SK-N-DZ (cell line): ENCODE data around the gene AP1S1.

Experiments
- DNase-seq: peaks from one replicate; pipeline ENCODE4 v3.0.0-alpha.2; 2015; ENCODE audit warnings: low spot score

The AP1S1 gene

DNA sequence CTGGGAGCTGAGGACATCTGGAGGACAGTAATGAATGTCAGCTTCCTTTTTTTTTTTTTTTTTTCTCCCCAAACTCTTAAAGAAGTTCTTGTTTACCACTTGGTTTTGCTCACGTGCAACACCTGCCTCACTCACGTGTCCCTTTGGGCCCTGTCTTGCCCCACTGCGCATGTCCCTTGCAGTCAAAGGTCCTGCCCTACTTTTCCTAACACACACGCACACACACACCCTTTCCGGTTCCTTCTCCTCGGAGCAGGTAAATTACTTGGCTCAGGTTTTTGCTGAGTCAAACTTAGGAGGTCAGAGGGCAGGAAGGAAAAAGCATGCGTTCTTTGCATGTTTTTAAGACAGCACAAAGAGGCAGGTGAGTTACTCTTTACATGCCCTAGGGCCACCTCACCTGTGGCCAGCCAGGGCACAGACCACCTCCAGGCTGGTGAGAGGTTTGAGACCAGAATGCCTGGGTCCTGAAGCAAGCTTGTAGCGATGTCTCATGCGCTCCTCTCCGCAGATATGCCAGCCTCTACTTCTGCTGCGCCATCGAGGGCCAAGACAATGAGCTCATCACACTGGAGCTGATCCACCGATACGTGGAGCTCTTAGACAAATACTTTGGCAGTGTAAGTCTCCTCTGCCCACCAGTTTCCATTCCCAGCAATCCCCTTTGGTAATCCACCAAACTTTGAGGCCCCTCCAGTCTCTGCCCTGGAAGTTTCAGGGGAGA is 2.8 kb downstream of the AP1S1 start:
- no peak for DNase-seq

DNA sequence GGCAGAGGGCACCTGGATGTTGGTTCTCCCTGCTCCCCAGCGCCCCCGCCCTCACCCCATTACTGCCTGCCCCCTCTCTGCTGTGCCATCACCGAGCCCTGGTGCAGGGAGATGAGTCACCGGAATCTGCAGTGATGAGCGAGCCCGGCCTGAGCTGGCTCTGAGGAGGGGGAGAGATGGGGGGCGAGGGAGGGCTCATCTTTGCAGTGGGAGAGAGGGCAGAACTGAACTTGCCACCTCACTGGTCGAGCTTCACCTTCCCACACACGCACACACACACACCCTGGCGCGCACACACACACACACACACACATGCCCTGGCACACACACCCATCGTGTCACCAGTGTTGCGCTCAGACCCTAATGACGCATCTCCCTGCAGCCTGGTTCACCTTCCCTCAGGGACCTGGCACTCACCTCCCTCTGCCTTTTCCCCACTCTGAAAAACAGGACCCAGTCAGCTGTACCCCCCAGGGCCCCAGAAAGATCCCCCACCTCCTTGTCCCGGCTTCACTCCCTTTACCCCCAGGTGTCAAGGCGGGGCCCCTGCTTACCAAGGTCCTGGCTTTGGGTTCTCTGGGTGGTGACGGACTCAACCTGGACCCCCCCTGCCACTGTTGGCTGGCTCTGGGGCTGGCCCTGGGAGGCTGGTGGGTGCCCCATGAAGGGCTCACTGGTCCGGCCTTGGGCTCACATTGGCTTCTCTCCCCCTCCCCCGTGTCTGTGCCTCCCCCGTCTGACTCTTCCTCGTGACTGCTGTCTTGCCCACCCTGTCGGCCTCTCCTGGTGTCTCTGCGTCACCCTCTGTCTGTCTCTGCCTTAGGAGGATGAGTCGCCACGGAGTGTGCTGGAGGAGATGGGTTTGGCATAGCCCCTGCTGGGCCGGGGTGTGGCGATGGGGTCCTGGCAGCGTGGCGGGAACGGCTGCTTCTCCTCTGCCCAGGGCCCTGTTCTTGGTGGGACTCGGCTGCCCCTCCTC is 5.7 kb downstream of the AP1S1 start:
- no peak for DNase-seq

DNA sequence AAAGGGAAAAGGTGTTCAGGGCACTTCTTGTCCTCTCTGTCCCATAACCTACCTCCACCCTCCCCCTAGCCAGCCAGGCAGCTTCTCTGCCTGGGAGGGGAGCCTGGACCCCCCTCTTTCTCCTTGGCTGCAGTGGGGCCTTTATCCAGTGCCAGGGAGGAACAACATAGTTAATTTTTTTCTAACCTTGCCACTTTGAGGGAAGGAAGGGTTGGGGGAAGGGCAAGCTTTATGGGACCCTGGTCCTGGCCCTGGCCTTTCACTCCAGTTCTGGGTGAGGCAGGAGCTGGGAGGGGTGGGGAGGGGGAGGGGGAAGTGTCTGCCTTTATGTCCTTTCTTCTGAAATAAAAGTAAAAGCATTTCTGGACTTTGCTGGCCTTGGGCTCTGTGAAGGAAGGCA is 6.6 kb downstream of the AP1S1 start:
- DNase-seq, result no peak

DNA sequence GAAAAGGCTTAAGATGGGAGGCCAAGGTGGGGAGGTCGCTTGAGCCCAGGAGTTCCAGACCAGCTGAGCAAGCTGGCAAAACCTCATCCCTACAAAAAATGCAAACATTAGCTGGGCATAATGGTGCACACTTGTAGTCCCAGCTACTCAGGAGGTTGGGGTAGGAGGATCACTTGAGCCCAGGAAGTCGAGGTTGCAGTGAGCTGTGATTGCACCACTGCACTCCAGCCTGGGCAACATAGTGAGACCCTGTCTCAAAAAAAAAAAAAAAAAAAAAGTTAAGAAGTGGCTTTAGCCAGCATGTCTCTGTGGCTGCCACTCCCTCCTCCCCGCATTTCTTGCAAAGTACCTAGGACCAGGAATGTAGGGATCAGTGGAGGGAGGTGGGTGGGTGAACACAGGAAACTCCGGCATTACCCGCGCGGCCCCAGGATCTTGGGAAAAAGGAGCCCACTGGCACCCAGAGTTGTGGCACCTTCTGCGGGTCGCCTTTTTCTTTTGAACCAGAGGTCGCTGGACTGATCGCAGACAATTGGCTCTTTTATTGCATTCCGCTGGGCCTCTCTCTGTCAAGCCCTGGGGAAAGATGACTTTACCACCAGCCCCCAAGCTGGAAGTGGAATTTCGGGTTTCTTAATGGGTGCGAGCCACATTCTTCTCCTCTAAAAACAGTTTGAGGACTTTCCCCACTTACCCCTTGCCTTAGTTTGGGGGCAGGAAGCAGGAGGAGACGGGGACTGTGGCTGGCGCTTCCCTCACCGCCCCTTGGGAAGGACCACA is 7.6 kb downstream of the AP1S1 start:
- no peak for DNase-seq

DNA sequence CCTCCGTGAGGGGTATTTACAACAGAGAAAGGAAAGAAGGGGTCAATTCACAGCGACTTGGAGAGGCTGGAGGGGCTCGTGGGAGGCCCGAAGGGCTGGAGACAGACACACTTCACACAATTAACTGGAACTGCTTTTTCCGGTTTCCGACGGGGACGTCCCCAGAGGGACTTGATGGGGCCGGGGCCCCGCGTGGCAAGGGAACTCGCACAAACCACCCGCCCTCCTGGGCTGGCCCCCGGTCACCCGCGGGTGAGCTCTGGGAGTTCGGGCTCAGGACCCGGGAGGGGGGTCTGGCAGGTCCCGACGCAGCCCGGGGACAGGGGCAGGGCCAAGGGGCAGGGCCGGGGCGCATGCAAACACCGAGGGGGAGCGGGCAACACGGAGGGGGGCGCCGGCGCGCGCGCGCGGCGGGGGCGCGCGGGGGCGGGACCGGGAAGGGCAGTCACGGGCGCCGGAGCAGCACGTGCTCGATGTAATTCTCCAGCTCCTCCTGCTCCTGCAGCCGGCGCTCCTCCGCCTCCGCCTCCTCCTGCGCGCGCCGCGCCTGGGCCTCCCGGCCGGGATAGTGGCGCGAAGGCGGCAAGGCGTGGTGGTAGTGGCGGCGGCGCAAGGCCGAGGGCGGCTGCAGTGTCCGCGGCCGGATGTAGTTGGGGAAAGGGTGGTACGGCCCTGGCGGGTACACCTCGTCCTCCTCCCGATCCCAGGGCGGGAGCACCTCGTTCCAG is 8.4 kb downstream of the AP1S1 start:
- peak; percentile 76 for DNase-seq

DNA sequence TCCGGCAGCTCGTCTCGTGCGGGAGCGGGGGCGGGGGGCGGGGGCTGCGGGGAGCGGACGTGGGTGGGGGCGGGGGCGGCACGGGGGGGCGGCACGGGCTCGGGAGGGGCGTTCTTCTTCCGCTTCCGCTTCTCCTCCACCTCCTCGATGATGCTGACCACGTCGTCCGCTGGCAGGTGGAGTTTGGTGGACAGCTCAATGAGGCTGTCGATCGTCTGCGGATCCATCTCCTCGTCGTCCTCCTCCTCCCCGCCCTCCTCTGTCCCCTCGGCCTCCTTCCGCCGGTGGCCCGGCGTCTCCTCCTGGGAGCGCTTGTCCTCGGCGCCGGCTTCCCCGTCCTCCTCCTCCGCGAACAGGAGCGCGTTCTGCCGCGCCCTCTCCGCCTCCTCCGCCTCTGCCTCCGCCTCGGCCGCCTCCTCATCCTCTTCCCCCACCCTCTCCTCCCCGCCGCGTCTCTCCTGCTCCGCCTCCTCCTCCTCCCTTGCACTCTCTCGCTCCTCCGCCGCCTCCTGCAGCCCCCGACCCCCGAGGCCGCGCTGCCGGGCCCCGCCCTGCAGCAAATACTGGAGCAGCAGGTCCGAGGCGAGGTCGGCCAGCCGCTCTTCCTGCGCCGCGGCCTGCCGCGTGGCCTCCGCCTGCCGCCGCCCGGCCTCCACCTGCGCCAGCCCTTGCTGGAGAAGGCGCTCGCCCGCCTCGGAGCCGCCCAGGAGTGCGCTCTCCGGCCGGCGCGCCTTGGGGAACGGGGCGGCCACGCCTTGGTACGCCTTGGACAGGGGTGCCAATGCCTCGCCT is 9.2 kb downstream of the AP1S1 start:
- peak; percentile 69 for DNase-seq

DNA sequence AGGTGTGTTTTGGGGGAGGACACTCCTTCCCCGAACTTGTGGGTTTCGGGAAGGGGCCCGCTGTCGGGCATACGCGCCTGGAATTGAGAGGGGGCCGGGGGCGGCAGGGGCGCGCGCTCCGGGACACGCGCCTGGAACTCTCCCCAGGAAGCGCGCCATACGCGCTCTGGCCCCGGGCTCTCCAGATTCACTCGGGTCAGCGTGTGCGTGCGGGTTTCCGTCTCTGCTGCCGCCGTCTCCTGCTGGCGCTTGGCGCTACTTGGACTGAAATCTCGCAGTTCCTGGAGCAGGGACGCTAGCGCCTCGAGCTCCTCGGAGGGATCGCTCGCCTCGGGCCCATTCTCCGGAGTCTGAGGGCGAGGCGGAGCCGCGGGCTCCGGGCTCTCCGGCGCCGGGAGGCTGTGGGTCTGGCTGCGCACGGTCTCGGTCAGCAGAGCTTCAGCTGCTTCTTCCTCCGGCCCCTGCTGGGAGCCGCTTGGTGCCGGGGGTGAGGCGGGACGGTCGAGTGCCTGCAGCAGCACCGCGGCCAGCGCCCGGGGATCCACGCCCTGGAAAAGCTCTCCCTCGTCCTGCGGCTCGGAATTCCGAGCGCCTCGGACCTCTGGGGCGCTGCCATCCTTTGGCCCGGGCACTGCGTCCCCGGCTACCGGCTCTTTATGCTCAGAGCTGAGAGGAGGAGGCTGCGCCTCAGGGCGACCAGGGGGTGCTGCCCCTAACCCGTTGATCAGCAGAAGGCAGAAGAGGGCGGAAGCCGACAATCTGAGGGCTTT is 10.0 kb downstream of the AP1S1 start:
- no peak for DNase-seq

DNA sequence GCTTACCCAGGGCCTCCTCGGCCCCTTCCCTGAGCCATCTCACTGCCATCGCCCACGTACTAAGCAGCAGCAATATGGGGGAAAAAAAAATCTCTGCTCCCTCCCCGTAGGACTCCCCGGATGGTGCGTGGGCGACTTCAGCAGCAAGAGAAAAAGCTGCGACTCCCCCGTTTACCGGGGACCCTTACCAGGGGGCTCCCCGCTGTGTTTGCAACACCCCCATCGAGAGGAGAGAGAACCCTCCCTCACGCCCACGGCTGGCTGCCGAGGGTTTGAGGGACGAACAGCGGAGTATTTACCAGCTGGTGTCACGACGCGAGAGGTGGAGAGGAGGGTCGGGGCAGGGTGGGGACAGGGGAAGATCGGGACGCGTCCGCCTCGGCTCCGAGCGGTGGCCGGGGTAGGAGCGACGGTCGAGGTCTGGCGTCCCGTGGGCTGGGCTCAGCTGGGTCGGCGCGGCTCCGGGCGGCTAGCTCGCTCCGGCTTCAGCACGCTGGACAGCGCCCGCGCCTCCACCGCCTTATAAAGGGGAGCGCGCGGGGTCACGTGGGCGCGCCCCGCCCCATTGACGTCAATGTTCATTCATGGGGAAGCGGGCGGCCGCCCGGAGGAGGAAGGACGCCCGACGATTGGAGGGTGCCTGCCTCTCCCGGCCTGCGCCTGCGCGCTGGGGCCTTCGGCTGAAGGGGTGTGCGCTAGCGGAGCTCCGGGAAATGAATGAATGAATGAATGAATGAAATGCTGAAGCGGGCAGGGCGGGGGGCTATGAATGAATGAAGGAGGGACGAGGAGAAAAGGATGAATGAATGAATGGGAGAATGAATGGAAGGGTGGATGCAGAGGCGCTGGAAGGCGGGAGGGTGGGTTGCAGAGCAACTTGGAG is 11.0 kb downstream of the AP1S1 start, which contains the start of gene VGF:
VGF (minus strand) TSS at position 495 of the 883 bp plus-strand sequence. CDS start 726 bp downstream, outside the sequence.
- DNase-seq, result peak; percentile 93

DNA sequence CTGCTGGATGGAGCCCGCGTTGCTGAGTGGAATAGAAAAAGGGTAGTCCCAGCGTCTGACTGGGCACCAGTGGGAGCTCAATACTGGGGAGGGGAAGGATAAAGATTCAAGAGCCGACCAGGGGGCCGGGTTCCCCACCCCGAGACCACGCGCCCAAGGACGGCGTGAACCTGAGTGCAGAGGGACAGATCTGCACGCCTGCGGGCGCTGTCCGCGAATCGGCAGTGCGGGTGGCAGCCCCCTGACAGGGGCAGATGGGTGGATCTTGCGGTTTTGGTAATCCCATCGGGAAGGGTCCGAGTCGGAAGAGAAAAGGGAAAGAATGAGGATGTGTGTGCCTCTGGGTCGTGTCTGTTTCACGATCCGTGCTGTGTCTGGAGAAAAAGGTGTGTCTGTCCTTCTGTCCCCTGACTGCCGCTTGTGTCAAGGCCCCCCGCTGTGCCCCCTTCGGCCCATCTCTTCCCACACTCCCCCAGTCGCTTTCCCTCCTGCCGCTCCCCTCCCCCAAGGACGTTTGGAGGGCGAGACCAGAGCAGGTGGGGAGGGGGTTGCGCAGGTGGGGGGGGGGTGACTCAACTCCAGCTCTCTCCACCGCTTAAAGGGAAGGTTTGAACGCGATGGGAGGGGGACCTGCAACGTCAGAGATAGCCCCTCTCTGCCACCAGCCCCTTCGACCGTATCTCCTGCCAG is 11.8 kb downstream of the AP1S1 start:
- DNase-seq, result no peak

DNA sequence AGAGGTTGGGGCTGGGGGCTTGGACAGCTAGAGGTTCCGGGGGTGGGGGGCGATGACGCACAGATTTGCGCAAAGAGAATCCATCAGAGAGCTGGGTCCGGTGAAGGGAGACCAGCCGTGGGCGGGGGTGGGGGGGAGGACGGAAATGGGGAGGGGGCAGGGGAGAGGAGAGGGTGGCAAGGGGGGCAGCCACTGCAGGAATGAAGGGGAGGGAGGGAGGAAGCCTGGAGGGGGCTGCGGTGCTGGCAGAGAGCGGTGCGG is 12.3 kb downstream of the AP1S1 start:
- no peak for DNase-seq

DNA sequence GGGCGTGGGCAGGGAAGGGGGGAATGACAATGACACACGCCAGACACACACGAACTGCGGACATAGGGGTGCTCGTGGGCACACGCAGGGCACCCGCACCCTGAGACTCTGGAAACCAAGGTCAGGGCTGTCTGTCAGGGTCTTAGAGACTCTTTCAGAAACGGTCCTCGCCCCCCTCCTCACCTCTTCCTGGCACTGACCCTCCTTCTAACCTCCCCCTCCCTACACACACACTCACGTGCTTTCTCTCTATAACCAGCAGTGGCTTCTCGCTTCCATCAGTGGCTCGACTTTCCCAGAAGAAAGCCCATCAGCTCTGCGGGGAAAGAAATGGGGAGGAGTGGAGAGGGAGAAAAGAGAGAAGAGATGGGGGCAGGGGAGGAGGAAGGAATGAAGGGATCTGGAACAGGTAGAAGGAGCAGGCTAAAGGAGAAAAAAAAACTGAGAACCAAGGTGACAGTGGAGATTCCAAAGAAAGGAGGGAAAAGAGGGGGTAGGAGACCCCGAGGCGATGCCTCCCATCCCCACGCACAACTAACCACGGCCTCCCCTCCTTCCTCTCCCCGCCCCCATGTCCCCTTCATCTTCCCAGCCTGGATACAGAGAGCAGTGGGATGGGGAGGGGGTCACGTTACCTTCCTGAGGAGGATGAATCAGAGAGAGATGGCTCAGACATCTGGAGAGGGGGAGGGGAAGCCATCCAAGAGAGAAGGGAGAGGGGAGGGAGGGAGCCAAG is 12.8 kb downstream of the AP1S1 start:
- DNase-seq, result peak; percentile 79

DNA sequence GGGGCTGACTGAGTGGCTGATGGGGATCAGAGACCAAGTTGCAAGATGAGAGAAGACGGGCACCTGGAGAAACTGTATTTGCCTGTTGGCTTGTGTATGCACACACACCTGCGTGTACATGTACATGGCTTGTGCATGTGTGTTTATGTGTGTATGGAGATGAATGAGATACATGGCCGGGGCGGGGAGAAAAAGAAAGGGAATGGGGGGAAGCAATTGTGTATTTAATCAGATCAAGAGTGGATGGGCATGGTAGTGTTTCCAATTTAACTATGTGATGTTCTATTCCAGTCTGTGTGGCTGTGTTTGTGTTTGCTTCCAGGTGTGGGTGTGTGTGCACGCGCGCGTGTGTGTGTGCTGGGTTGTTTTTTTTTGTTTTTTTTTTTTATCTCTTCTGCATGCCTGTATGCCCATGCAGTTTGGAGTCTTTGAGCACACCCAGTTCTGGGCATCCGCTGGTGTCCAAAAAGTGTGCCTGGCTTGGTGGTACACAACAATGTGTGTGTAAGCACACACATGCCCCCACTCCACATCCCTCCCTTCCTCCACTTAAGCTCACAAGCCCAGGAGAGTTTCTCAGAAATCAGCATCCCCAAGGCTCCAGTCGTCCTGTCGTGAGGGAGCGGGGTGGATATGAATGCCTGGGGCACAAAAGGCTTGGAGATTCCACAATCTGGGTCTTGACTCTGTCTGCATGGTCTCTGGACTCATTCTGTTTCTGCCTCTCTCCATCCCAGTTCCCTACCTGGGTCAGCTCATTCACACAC is 13.6 kb downstream of the AP1S1 start:
- no peak for DNase-seq

DNA sequence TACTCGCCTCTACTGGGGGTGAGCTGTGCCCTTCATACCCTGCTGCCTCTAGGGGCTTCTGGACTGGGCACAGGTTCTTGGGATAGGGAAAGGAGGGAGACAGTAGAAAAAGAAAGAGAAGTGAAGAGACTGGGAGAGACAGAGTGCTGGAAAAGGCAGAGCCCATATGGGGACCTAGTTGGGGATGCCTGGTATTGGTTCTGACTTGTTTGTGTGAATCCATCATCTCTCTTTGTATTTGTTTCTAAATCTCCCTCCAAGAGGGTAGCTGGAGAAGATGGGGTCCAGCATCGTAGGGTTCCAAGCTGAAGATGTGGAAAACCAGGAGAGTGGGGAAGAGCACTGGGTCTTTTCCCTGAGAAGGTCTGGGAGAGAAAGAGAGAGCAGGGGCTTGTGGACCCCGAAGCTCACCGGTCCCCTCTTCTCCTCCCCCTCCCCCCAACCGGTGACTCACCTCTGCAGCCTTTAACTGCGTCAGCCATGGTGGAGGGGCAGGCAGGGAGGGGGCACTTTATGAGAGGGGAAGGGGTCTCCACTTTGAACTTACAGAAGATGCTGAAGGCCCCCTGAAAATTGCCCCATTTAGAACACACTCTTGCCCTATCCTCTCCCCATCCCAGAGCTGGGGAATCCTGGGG is 14.3 kb downstream of the AP1S1 start:
- no peak for DNase-seq

DNA sequence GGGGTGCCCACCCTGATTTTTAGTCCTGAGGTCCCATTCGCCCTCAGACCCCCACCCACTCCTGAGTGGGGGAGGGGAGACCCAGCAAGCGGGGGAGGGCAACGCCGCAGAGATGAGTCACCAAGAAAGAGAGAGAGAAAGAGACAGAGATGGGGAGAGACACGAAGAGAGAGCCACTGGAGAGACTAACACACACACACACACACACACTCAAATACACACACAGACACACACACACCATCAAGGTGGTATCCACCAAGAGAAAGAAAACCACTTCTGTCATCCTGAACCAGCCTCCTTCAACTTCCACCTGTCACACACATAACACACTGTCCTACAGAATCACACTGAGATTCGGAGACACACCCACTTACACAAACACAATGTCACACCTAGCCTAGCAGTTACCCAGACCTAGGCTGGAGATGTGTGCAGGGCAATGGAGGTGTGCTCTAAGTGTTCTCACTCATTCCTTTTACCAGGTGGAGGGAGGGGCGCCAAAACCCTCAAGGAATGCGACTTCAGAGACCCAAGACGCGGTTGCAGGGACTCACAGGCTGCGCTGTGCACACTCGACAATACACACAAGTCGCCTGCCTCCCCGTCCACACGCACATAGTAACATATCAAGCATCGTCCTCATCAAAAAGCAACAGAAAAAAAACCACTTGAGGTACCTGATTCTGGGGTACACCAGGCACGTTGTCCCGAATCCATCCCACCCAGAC is 15.0 kb downstream of the AP1S1 start:
- DNase-seq, result no peak

DNA sequence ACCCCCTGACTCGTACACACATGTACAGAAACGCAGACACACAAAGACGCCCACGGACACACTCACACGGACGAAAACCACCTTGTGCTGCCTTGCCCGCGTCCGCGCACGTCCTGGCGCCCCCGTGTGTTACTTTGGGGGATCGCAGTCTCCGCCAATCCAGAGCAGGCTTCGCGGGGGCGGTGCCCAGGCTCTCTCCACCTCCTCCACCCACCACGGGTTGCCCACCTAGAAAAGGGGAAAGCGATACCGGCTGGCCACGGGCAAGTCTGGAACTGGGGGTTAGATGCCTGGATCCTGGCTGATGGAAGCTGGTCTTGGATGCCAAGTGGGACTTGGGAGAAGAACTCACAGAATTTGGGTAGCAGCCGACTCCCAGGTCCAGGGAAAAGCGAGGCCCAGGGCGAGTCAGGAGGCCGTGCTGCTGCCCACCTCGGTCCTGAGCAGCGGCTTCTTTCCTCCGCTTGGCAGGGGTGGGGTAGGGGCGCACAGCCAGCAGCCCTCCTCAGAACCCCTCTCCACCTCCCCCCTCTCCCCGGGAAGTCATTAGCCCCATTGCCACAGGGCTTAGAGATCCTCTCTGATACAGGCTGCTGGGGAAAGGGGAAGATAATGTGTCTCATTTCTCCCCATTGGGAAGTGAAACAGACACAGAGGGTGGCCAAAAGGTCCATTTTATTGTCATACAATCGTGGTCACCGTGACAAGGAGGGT is 15.7 kb downstream of the AP1S1 start:
- peak; percentile 57 for DNase-seq
